Type B pancreatic cell (in vitro differentiated cells): ENCODE results near the gene CENPF. TPM values are rescaled to one million over a fixed set of nuclear protein-coding genes. Genes with fewer than 3 reads are reported as not detected.
"Not testable (repeated sequence)": the region's sequence is repeated elsewhere in the genome, so short reads cannot be mapped to it uniquely, and the experiment has no call there.

Experiments
- DNase-seq: peaks from one replicate; pipeline ENCODE4 v3.0.0; 2021; ENCODE audit warnings: mixed read lengths; ENCODE audit not compliant: unreplicated experiment; ENCODE audit errors: extremely low spot score
- H3K27ac Mint-ChIP-seq: 2 replicates; pipeline ENCODE4 v1.8.0; 2021; ENCODE audit warnings: mild to moderate bottlenecking, mixed read lengths
- H3K27me3 Mint-ChIP-seq: 2 replicates; pipeline ENCODE4 v1.8.0; 2021; ENCODE audit warnings: mixed read lengths
- H3K36me3 Mint-ChIP-seq: 2 replicates; pipeline ENCODE4 v1.8.0; 2021; ENCODE audit warnings: mixed read lengths
- H3K4me1 Mint-ChIP-seq: one replicate; pipeline ENCODE4 v1.8.0; 2021; ENCODE audit warnings: mixed read lengths; ENCODE audit not compliant: unreplicated experiment
- H3K4me3 Mint-ChIP-seq: 2 replicates; pipeline ENCODE4 v1.8.0; 2021; ENCODE audit warnings: mild to moderate bottlenecking, mixed read lengths
- H3K9me3 Mint-ChIP-seq: 2 replicates; pipeline ENCODE4 v1.8.0; 2021; ENCODE audit warnings: mixed read lengths
- total RNA-seq: library from RNA; stranded (reverse); gene quantifications from 2 replicates; pipeline ENCODE4 v1.2.1, GENCODE V29; 2021; ENCODE audit warnings: low replicate concordance
- TF ChIP-seq, protein P1 (sequence below): fragments of 200-600 bp; sonication (generic); conservative IDR thresholded peaks from 2 replicates; pipeline ENCODE4 v1.5.0; 2021; ENCODE audit warnings: antibody characterized with exemption, mild to moderate bottlenecking

The CENPF gene
- total RNA-seq, 1 donor from 2014 or later, result 141 TPM

- peak overlapping the region; percentile 23 for H3K27ac Mint-ChIP-seq
- H3K4me3 Mint-ChIP-seq, result peak overlapping the region; percentile 2
- H3K4me1 Mint-ChIP-seq, result peaks cover 7% of the 10 kb centered on the region
Observed at GRCh38 chr1:214573386-214574318, 29.3 kb upstream of the CENPF start.

GRCh38 chr1:214574598-214575411 is 28.2 kb upstream of the CENPF start:
- no peak overlapping the region for H3K4me3 Mint-ChIP-seq
- H3K9me3 Mint-ChIP-seq, result peaks cover 10% of the 10 kb centered on the region
- peaks cover 6% of the 10 kb centered on the region for H3K36me3 Mint-ChIP-seq
- H3K4me1 Mint-ChIP-seq, result peaks cover 7% of the 10 kb centered on the region
- H3K27me3 Mint-ChIP-seq, result no peaks in the 10 kb centered on the region
- TF ChIP-seq, protein P1, sequence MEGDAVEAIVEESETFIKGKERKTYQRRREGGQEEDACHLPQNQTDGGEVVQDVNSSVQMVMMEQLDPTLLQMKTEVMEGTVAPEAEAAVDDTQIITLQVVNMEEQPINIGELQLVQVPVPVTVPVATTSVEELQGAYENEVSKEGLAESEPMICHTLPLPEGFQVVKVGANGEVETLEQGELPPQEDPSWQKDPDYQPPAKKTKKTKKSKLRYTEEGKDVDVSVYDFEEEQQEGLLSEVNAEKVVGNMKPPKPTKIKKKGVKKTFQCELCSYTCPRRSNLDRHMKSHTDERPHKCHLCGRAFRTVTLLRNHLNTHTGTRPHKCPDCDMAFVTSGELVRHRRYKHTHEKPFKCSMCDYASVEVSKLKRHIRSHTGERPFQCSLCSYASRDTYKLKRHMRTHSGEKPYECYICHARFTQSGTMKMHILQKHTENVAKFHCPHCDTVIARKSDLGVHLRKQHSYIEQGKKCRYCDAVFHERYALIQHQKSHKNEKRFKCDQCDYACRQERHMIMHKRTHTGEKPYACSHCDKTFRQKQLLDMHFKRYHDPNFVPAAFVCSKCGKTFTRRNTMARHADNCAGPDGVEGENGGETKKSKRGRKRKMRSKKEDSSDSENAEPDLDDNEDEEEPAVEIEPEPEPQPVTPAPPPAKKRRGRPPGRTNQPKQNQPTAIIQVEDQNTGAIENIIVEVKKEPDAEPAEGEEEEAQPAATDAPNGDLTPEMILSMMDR, result no peak
- no peak for DNase-seq
- no peak overlapping the region for H3K27ac Mint-ChIP-seq

More at GRCh38 chr1:214573386-214574318, 29.3 kb upstream of the CENPF start:
- Mint-ChIP-seq H3K27me3 (no peaks in the 10 kb centered on the region), H3K9me3 (peaks cover 10% of the 10 kb centered on the region), H3K36me3 (peaks cover 6% of the 10 kb centered on the region)
- no peak for DNase-seq
- TF ChIP-seq, protein P1, result no peak

GRCh38 chr1:214576120-214576519 is 26.9 kb upstream of the CENPF start:
- not testable (repeated sequence) for H3K27ac Mint-ChIP-seq, H3K27me3 Mint-ChIP-seq, DNase-seq, H3K36me3 Mint-ChIP-seq, H3K4me1 Mint-ChIP-seq, H3K4me3 Mint-ChIP-seq, H3K9me3 Mint-ChIP-seq

- TF ChIP-seq, protein P1, result no peak
- peaks cover 6% of the 10 kb centered on the region for H3K36me3 Mint-ChIP-seq
- H3K27me3 Mint-ChIP-seq, result no peaks in the 10 kb centered on the region
- DNase-seq, result no peak
- peaks cover 10% of the 10 kb centered on the region for H3K9me3 Mint-ChIP-seq
- no peak overlapping the region for H3K4me3 Mint-ChIP-seq
- no peak overlapping the region for H3K27ac Mint-ChIP-seq
- no peaks in the 10 kb centered on the region for H3K4me1 Mint-ChIP-seq
Observed at GRCh38 chr1:214579183-214579582, 23.8 kb upstream of the CENPF start.

DNA sequence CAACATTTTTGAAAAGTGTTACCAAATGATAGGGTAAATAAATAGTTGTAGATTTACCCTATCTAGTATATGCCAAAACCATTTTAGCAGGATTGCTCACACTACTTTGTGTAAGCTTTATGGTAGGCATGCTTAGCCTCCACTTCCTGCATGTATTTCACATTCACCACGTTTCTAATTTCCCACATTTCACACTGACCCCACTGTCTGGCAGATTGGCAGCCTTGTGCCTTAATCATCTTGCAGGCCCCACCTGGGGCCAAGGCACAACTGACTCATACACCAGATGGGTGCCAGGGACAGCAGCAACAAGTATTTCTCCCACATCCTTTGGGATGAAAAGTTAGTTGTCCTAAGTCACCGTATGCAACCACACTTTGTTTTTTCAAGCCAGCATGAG is 21.2 kb upstream of the CENPF start:
- Mint-ChIP-seq H3K4me1 (no peaks in the 10 kb centered on the region), H3K36me3 (no peaks in the 10 kb centered on the region), H3K4me3 (no peak overlapping the region), H3K27ac (no peak overlapping the region), H3K9me3 (no peaks in the 10 kb centered on the region), H3K27me3 (no peaks in the 10 kb centered on the region)
- no peak for DNase-seq
- TF ChIP-seq, protein P1, result no peak
